Measurements from ENCODE around the gene SLC5A1.

DNA sequence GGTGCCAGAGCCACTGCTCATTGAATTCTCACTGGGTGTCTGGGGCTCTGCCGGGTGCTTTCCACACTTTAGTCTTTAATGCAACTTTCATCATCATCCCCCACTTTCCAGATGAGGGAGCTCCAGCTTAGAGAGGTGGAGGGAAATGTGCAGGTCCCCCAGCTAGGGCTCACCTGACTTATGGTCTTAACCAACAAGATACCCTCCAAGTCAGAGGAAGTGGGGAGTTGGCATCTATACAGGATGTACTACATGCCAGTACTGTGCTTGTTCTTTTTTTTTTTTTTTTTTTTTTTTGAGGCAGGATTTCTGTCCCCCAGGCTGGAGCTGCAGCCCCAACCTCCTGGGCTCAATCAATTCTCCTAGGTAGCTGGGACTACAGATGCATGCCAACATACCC, 89.7 kb downstream of the SLC5A1 start:
- TF ChIP-seq, protein P1, sequence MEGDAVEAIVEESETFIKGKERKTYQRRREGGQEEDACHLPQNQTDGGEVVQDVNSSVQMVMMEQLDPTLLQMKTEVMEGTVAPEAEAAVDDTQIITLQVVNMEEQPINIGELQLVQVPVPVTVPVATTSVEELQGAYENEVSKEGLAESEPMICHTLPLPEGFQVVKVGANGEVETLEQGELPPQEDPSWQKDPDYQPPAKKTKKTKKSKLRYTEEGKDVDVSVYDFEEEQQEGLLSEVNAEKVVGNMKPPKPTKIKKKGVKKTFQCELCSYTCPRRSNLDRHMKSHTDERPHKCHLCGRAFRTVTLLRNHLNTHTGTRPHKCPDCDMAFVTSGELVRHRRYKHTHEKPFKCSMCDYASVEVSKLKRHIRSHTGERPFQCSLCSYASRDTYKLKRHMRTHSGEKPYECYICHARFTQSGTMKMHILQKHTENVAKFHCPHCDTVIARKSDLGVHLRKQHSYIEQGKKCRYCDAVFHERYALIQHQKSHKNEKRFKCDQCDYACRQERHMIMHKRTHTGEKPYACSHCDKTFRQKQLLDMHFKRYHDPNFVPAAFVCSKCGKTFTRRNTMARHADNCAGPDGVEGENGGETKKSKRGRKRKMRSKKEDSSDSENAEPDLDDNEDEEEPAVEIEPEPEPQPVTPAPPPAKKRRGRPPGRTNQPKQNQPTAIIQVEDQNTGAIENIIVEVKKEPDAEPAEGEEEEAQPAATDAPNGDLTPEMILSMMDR (IDR thresholded peaks at IDR 0.05; ENCODE audit: insufficient read depth, low read length, poor library complexity, severe bottlenecking) = no peak
- TF ChIP-seq EZH2phosphoT487 (conservative IDR thresholded peaks at IDR 0.05; ENCODE audit: low read length) = no peak

All from SU-DHL-6 (cell line).